PC-3 (cell line): ENCODE data around the gene TMEM163. TPM values are rescaled to one million over a fixed set of nuclear protein-coding genes. Genes with fewer than 3 reads are reported as not detected.

Experiments
- ATAC-seq: fragments of 200-7000 bp; cut with Tn5 transposase; 2 replicates; pipeline ENCODE4 v1.9.1; 2020; ENCODE audit warnings: mild to moderate bottlenecking, moderate library complexity
- BruUV-seq: library from RNA; stranded (reverse); fragments of 400-500 nt; replicated peaks from 2 replicates; lab custom pipeline; 2021; lab: Mats Ljungman, UMichigan
- CTCF ChIA-PET: fragments of 300-600 bp; sonication (Branson Sonifier 250); formaldehyde crosslinking; loops from one replicate; lab custom pipeline; 2022; ENCODE audit warnings: antibody characterized with exemption; lab: Charles Lee
- POLR2A ChIA-PET: fragments of 300-600 bp; sonication (Branson Sonifier 250); formaldehyde crosslinking; loops from one replicate; lab custom pipeline; 2022; ENCODE audit warnings: antibody characterized with exemption; ENCODE audit not compliant: unreplicated experiment; lab: Charles Lee
- DNase-seq: peaks from one replicate; pipeline ENCODE4 v3.0.0-alpha.2; 2015
- H2AFZ ChIP-seq: fragments of 300-600 bp; sonication (generic); 2 replicates; pipeline ENCODE4 v1.6.0; 2016; ENCODE audit warnings: antibody characterized with exemption, low read length
- H3F3A ChIP-seq: fragments of 300-600 bp; sonication (generic); one replicate; pipeline ENCODE4 v1.6.0; 2017; ENCODE audit warnings: antibody characterized with exemption, low read length, control low read depth, mild to moderate bottlenecking; ENCODE audit not compliant: unreplicated experiment
- H3K27ac ChIP-seq: fragments of 300-600 bp; sonication (generic); 2 replicates; pipeline ENCODE4 v1.5.1; 2016; ENCODE audit warnings: mild to moderate bottlenecking, low read length
- H3K27me3 ChIP-seq: fragments of 300-600 bp; sonication (generic); 2 replicates; pipeline ENCODE4 v1.6.1; 2016; ENCODE audit warnings: low read length, mixed read lengths
- H3K36me3 ChIP-seq: fragments of 300-600 bp; sonication (generic); 2 replicates; pipeline ENCODE4 v1.6.1; 2016; ENCODE audit warnings: low read depth, mixed run types, low read length, mixed read lengths
- H3K4me1 ChIP-seq: fragments of 300-600 bp; sonication (generic); 2 replicates; pipeline ENCODE4 v1.5.1; 2016; ENCODE audit warnings: low read length; ENCODE audit not compliant: insufficient read depth
- H3K4me2 ChIP-seq: fragments of 300-600 bp; sonication (generic); 2 replicates; pipeline ENCODE4 v1.6.0; 2016; ENCODE audit warnings: low read length
- H3K4me3 ChIP-seq: fragments of 300-600 bp; sonication (generic); 2 replicates; pipeline ENCODE4 v1.5.1; 2016; ENCODE audit warnings: mild to moderate bottlenecking, low read length, mixed read lengths
- H3K79me2 ChIP-seq: fragments of 300-600 bp; sonication (generic); 2 replicates; pipeline ENCODE4 v1.6.1; 2017; ENCODE audit warnings: low read length, mixed read lengths
- H3K9ac ChIP-seq: fragments of 300-600 bp; sonication (generic); 2 replicates; pipeline ENCODE4 v1.6.0; 2016; ENCODE audit warnings: mild to moderate bottlenecking, low read length
- H3K9me2 ChIP-seq: fragments of 300-600 bp; sonication (generic); replicated peaks from 2 replicates; pipeline ENCODE4 v1.6.1; 2016; ENCODE audit warnings: mixed run types, low read length, mixed read lengths
- H3K9me3 ChIP-seq: fragments of 300-600 bp; sonication (generic); 2 replicates; pipeline ENCODE4 v1.6.1; 2016; ENCODE audit warnings: low read length, mixed read lengths
- H4K20me1 ChIP-seq: fragments of 300-600 bp; sonication (generic); 2 replicates; pipeline ENCODE4 v1.6.1; 2016; ENCODE audit warnings: low read length, mixed read lengths
- EZH2 ChIP-seq: fragments of 300-600 bp; sonication (generic); IDR thresholded peaks from one replicate; pipeline ENCODE4 v1.6.1; 2017; ENCODE audit warnings: antibody characterized with exemption, mild to moderate bottlenecking, low read length; ENCODE audit not compliant: unreplicated experiment
- EZH2phosphoT487 ChIP-seq: fragments of 300-600 bp; sonication (generic); IDR thresholded peaks from 2 replicates; pipeline ENCODE4 v1.6.1; 2018; ENCODE audit warnings: mild to moderate bottlenecking, antibody characterized with exemption, low read length, borderline replicate concordance
- intact Hi-C: fragments of 100-400 bp; cut with micrococcal nuclease; formaldehyde crosslinking; loops from 2 replicates; pipeline ENCODE4 v1.9.0; 2023
- total RNA-seq: library from RNA; depleted of rRNA; stranded (reverse); fragments of >200 nt; gene quantifications from 2 replicates; pipeline ENCODE4 v1.2.3, GENCODE V29; 2014
- TF ChIP-seq, protein P1 (sequence below): fragments of 300-600 bp; sonication (generic); conservative IDR thresholded peaks from 2 replicates; pipeline ENCODE4 v1.5.1; 2017; ENCODE audit warnings: antibody characterized with exemption, low read depth, mild to moderate bottlenecking, low read length

TMEM163 gene
- total RNA-seq, 1 experiment from 2014 or later: 0.47 TPM

- intact Hi-C loops: no loop called here
- Histone ChIP-seq H3K9me3 (no peaks in the 10 kb centered on the region), H3K4me2 (no peak overlapping the region), H3K79me2 (no peaks in the 10 kb centered on the region), H3K9me2 (no peaks in the 10 kb centered on the region), H3K27me3 (peaks cover 21% of the 10 kb centered on the region; the same call in 1 of the 2 replicates), H4K20me1 (no peaks in the 10 kb centered on the region), H3K36me3 (no peaks in the 10 kb centered on the region), H3K9ac (no peak overlapping the region), H3K27ac (no peak overlapping the region), H3K4me1 (no peaks in the 10 kb centered on the region), H2AFZ (no peak overlapping the region), H3K4me3 (no peak overlapping the region), H3F3A (no peaks in the 10 kb centered on the region)
- ATAC-seq (no peak), DNase-seq (no peak)
- TF ChIP-seq, protein P1, sequence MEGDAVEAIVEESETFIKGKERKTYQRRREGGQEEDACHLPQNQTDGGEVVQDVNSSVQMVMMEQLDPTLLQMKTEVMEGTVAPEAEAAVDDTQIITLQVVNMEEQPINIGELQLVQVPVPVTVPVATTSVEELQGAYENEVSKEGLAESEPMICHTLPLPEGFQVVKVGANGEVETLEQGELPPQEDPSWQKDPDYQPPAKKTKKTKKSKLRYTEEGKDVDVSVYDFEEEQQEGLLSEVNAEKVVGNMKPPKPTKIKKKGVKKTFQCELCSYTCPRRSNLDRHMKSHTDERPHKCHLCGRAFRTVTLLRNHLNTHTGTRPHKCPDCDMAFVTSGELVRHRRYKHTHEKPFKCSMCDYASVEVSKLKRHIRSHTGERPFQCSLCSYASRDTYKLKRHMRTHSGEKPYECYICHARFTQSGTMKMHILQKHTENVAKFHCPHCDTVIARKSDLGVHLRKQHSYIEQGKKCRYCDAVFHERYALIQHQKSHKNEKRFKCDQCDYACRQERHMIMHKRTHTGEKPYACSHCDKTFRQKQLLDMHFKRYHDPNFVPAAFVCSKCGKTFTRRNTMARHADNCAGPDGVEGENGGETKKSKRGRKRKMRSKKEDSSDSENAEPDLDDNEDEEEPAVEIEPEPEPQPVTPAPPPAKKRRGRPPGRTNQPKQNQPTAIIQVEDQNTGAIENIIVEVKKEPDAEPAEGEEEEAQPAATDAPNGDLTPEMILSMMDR: no peak
- TF ChIP-seq EZH2phosphoT487 (no peak), EZH2 (no peak)
- no TSS peak for BruUV-seq
- ChIA-PET POLR2A (no interaction called here), CTCF (no interaction called here)
Measured at GRCh38 chr2:134527381-134527780, 191.4 kb downstream of the TMEM163 start.

- Histone ChIP-seq H3F3A (no peaks in the 10 kb centered on the region), H3K9me2 (no peaks in the 10 kb centered on the region), H3K4me1 (peaks cover 9% of the 10 kb centered on the region), H4K20me1 (no peaks in the 10 kb centered on the region), H2AFZ (no peak overlapping the region), H3K9ac (no peak overlapping the region), H3K4me2 (no peak overlapping the region), H3K36me3 (no peaks in the 10 kb centered on the region), H3K9me3 (no peaks in the 10 kb centered on the region), H3K79me2 (no peaks in the 10 kb centered on the region), H3K27ac (no peak overlapping the region), H3K27me3 (peaks cover 28% of the 10 kb centered on the region; the same call in 1 of the 2 replicates), H3K4me3 (no peak overlapping the region)
- no peak for DNase-seq
- TF ChIP-seq EZH2: no peak
- TF ChIP-seq EZH2phosphoT487: no peak
- TF ChIP-seq, protein P1: no peak
- ChIA-PET POLR2A (no interaction called here), CTCF (no interaction called here)
- BruUV-seq: no TSS peak
- intact Hi-C loops: no loop called here
- no peak for ATAC-seq
Measured at GRCh38 chr2:134522496-134523455, 196.0 kb downstream of the TMEM163 start.

DNA sequence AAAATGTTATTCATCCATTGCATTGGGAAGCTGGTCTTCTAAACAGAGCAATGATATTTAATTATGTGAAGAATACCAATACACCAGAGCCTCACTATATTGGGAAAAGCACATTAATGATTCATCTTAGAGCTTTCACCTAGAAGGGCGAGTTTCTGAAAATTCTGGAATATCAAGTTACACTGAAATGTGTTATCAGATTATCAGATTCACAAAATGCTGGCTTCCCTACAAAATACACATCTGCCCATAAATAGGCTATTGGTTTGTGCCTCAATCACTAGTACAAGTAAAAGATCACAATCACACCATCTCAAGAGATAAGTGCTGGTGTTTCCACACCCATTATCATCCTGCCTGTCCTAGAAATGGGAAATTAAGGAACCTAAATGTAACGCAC, 200.7 kb downstream of the TMEM163 start:
- TF ChIP-seq, protein P1: no peak
- TF ChIP-seq EZH2: no peak
- TF ChIP-seq EZH2phosphoT487: no peak
- H3K9me3 ChIP-seq: no peaks in the 10 kb centered on the region
- no peak overlapping the region for H3K4me2 ChIP-seq
- no peaks in the 10 kb centered on the region for H4K20me1 ChIP-seq
- intact Hi-C loops: no loop called here
- H3K4me3 ChIP-seq: no peak overlapping the region
- DNase-seq: peak; percentile 46
- H3K4me1 ChIP-seq: peaks cover 12% of the 10 kb centered on the region
- ATAC-seq: no peak
- H3K36me3 ChIP-seq: no peaks in the 10 kb centered on the region
- no TSS peak for BruUV-seq
- POLR2A ChIA-PET: no interaction called here
- H3F3A ChIP-seq: no peaks in the 10 kb centered on the region
- H2AFZ ChIP-seq: no peak overlapping the region
- H3K9me2 ChIP-seq: no peaks in the 10 kb centered on the region
- peaks cover 15% of the 10 kb centered on the region; the same call in 1 of the 2 replicates for H3K27me3 ChIP-seq
- H3K9ac ChIP-seq: no peak overlapping the region
- CTCF ChIA-PET: no interaction called here
- H3K79me2 ChIP-seq: no peaks in the 10 kb centered on the region
- H3K27ac ChIP-seq: no peak overlapping the region
